Vagina (tissue), 2 donors: ENCODE measurements around the gene UNC79. TPM values are rescaled to one million over a fixed set of nuclear protein-coding genes. Genes with fewer than 3 reads are reported as not detected.
A peak's percentile ranks its signal among the peaks of the same experiment; 100 is the strongest.

Experiments used
- DNase-seq, 2 donors: peaks; one replicate each; pipeline ENCODE4 v3.0.0-alpha.2; 2017; ENCODE audit errors: extremely low spot score in 2 of 2
- H3K27ac ChIP-seq: fragments of 200-600 bp; sonication (generic); one replicate; pipeline ENCODE4 v1.5.1; 2019
- H3K27me3 ChIP-seq: fragments of 200-600 bp; sonication (generic); one replicate; pipeline ENCODE4 v1.5.1; 2019
- H3K36me3 ChIP-seq, 2 donors: fragments of 200-600 bp; sonication (generic); one replicate each; pipeline ENCODE4 v1.5.1; 2017 to 2019
- H3K4me1 ChIP-seq: fragments of 200-600 bp; sonication (generic); one replicate; pipeline ENCODE4 v1.5.1; 2019
- H3K4me3 ChIP-seq, 2 donors: fragments of 200-600 bp; sonication (generic); 1 replicate in 1 of 2; 2 replicates in 1 of 2; pipeline ENCODE4 v1.5.1; 2016 to 2019
- H3K9me3 ChIP-seq: fragments of 200-600 bp; sonication (generic); one replicate; pipeline ENCODE4 v1.5.1; 2019
- POLR2A ChIP-seq, 2 donors: fragments of 450-650 bp; IDR thresholded peaks; one replicate each; pipeline ENCODE4 v1.6.1; 2017; ENCODE audit warnings: antibody characterized with exemption in 2 of 2, mild to moderate bottlenecking in 2 of 2, moderate library complexity in 2 of 2
- POLR2AphosphoS5 ChIP-seq, 2 donors: sonication (generic); formaldehyde crosslinking; IDR thresholded peaks; one replicate each; pipeline ENCODE4 v1.9.0; 2017; ENCODE audit warnings: antibody characterized with exemption in 2 of 2, mild to moderate bottlenecking in 2 of 2, low read depth in 1 of 2; ENCODE audit not compliant: insufficient read depth in 1 of 2
- intact Hi-C: fragments of 100-400 bp; cut with DNase I; formaldehyde crosslinking; loops from one replicate; pipeline ENCODE4 v1.15.1; 2023
- total RNA-seq: library from RNA; depleted of rRNA; stranded (reverse); fragments of >200 nt; gene quantifications from one replicate; pipeline ENCODE4 v1.2.3, GENCODE V29; 2016
- TF ChIP-seq, protein P1 (sequence below), 3 experiments: fragments of 450-650 bp in 2 of 3; fragments of 200-600 bp in 1 of 3; sonication (generic) in 1 of 3; IDR thresholded peaks; one replicate each; pipeline ENCODE4 v1.5.1; 2017 to 2019; ENCODE audit warnings: antibody characterized with exemption in 3 of 3, mild to moderate bottlenecking in 2 of 3, moderate library complexity in 2 of 3

UNC79 gene
- total RNA-seq, 1 donor from 2014 or later, result 0.49 TPM

GRCh38 chr14:93741556-93742230 is 311.0 kb downstream of the UNC79 start:
- no peak for DNase-seq
- no peaks in the 10 kb centered on the region for H3K27me3 ChIP-seq
- intact Hi-C loops, result no loop called here

GRCh38 chr14:93742761-93743160 is 312.0 kb downstream of the UNC79 start:
- intact Hi-C loops, result no loop called here

More at GRCh38 chr14:93741556-93742230, 311.0 kb downstream of the UNC79 start:
- no peak for TF ChIP-seq POLR2A (IDR thresholded peaks at IDR 0.05)
- no peak for TF ChIP-seq POLR2AphosphoS5 (IDR thresholded peaks at IDR 0.05; ENCODE audit: insufficient read depth in 1 of 2, low read depth in 1 of 2)
- TF ChIP-seq, protein P1, sequence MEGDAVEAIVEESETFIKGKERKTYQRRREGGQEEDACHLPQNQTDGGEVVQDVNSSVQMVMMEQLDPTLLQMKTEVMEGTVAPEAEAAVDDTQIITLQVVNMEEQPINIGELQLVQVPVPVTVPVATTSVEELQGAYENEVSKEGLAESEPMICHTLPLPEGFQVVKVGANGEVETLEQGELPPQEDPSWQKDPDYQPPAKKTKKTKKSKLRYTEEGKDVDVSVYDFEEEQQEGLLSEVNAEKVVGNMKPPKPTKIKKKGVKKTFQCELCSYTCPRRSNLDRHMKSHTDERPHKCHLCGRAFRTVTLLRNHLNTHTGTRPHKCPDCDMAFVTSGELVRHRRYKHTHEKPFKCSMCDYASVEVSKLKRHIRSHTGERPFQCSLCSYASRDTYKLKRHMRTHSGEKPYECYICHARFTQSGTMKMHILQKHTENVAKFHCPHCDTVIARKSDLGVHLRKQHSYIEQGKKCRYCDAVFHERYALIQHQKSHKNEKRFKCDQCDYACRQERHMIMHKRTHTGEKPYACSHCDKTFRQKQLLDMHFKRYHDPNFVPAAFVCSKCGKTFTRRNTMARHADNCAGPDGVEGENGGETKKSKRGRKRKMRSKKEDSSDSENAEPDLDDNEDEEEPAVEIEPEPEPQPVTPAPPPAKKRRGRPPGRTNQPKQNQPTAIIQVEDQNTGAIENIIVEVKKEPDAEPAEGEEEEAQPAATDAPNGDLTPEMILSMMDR (IDR thresholded peaks at IDR 0.05), result no peak
- Histone ChIP-seq H3K4me3 (no peak overlapping the region), H3K27ac (no peak overlapping the region), H3K36me3 (no peaks in the 10 kb centered on the region), H3K9me3 (no peaks in the 10 kb centered on the region), H3K4me1 (no peaks in the 10 kb centered on the region)

GRCh38 chr14:93743270-93744060 is 312.7 kb downstream of the UNC79 start:
- Histone ChIP-seq H3K4me3 (no peak overlapping the region), H3K27ac (peak overlapping the region; percentile 1), H3K9me3 (no peaks in the 10 kb centered on the region), H3K4me1 (no peaks in the 10 kb centered on the region), H3K27me3 (no peaks in the 10 kb centered on the region), H3K36me3 (no peaks in the 10 kb centered on the region)
- intact Hi-C loops, result no loop called here
- TF ChIP-seq POLR2A (IDR thresholded peaks at IDR 0.05), result no peak
- TF ChIP-seq, protein P1 (IDR thresholded peaks at IDR 0.05), result no peak
- no peak for TF ChIP-seq POLR2AphosphoS5 (IDR thresholded peaks at IDR 0.05; ENCODE audit: insufficient read depth in 1 of 2, low read depth in 1 of 2)
- DNase-seq, result no peak

More at GRCh38 chr14:93742761-93743160, 312.0 kb downstream of the UNC79 start:
- TF ChIP-seq POLR2A (IDR thresholded peaks at IDR 0.05) (no peak), POLR2AphosphoS5 (IDR thresholded peaks at IDR 0.05; ENCODE audit: insufficient read depth in 1 of 2, low read depth in 1 of 2) (no peak)
- TF ChIP-seq, protein P1 (IDR thresholded peaks at IDR 0.05), result no peak
- H3K4me3 ChIP-seq, result no peak overlapping the region
- H3K27ac ChIP-seq, result peak overlapping the region; percentile 1
- no peaks in the 10 kb centered on the region for H3K36me3 ChIP-seq
- H3K27me3 ChIP-seq, result no peaks in the 10 kb centered on the region
- H3K9me3 ChIP-seq, result no peaks in the 10 kb centered on the region
- H3K4me1 ChIP-seq, result no peaks in the 10 kb centered on the region
- peak in 1 of 2 donors; percentile 92 for DNase-seq

DNA sequence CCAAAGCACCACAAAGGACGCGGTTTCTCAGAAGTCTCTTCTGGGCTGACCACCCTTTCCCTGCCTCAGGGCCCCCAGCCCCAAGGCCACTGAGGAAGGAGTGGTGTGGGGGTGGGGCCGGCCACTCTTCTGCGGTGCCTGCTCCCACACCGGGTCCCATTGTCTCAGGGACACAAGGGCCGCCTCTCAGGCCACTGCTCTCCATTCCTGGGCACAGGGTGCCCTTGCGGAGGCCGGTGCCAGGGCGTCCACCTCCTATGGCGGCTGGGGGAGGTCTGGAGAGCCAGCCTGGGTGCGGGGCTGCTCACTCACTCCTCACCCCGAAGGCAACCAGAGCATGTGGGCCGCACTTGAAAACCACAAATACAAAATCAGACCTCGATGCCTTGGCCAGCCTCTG is 313.4 kb downstream of the UNC79 start:
- Histone ChIP-seq H3K27ac (no peak overlapping the region), H3K36me3 (no peaks in the 10 kb centered on the region), H3K4me1 (no peaks in the 10 kb centered on the region), H3K4me3 (no peak overlapping the region), H3K27me3 (no peaks in the 10 kb centered on the region), H3K9me3 (no peaks in the 10 kb centered on the region)
- no peak for TF ChIP-seq POLR2A (IDR thresholded peaks at IDR 0.05)
- TF ChIP-seq, protein P1 (IDR thresholded peaks at IDR 0.05), result no peak
- no peak for TF ChIP-seq POLR2AphosphoS5 (IDR thresholded peaks at IDR 0.05; ENCODE audit: insufficient read depth in 1 of 2, low read depth in 1 of 2)
- intact Hi-C loops, result no loop called here
- no peak for DNase-seq

- H3K4me3 ChIP-seq, result no peak overlapping the region
- TF ChIP-seq POLR2A (IDR thresholded peaks at IDR 0.05) (no peak), POLR2AphosphoS5 (IDR thresholded peaks at IDR 0.05; ENCODE audit: insufficient read depth in 1 of 2, low read depth in 1 of 2) (no peak)
- TF ChIP-seq, protein P1 (IDR thresholded peaks at IDR 0.05), result no peak
- H3K36me3 ChIP-seq, result no peaks in the 10 kb centered on the region
- no peaks in the 10 kb centered on the region for H3K9me3 ChIP-seq
- intact Hi-C loops, result no loop called here
- H3K4me1 ChIP-seq, result no peaks in the 10 kb centered on the region
- H3K27me3 ChIP-seq, result no peaks in the 10 kb centered on the region
- no peak for DNase-seq
- H3K27ac ChIP-seq, result no peak overlapping the region
These were observed 314.1 kb downstream of the UNC79 start for GRCh38 chr14:93744876-93745275.
